WTC11 (cell line): Measurements from ENCODE around the gene HMHB1.

Source experiments
- ATF2 ChIP-seq: sonication (generic); formaldehyde crosslinking; IDR thresholded peaks from 2 replicates; pipeline ENCODE4 v1.8.1; 2022; ENCODE audit warnings: low read depth, missing genetic modification reagents, borderline replicate concordance
- CTCF ChIP-seq: fragments of 200-600 bp; IDR thresholded peaks from 2 replicates; pipeline ENCODE4 v1.8.0; 2022; ENCODE audit warnings: antibody characterized with exemption
- E2F5 ChIP-seq: sonication (generic); formaldehyde crosslinking; IDR thresholded peaks from 2 replicates; pipeline ENCODE4 v1.8.1; 2022; ENCODE audit warnings: mild to moderate bottlenecking, moderate library complexity, missing genetic modification reagents
- ESRRA ChIP-seq: sonication (generic); formaldehyde crosslinking; IDR thresholded peaks from 2 replicates; pipeline ENCODE4 v1.8.1; 2022; ENCODE audit warnings: mild to moderate bottlenecking, missing genetic modification reagents, borderline replicate concordance
- FOXJ3 ChIP-seq: sonication (generic); formaldehyde crosslinking; IDR thresholded peaks from 2 replicates; pipeline ENCODE4 v1.9.0; 2021; ENCODE audit warnings: missing genetic modification reagents, mild to moderate bottlenecking, borderline replicate concordance
- IRF1 ChIP-seq: sonication (generic); formaldehyde crosslinking; IDR thresholded peaks from 2 replicates; pipeline ENCODE4 v1.8.0; 2023; ENCODE audit warnings: missing genetic modification reagents
- MAX ChIP-seq: sonication (generic); formaldehyde crosslinking; IDR thresholded peaks from 2 replicates; pipeline ENCODE4 v1.8.0; 2022; ENCODE audit warnings: mild to moderate bottlenecking, missing genetic modification reagents
- MLX ChIP-seq: sonication (generic); formaldehyde crosslinking; IDR thresholded peaks from 2 replicates; pipeline ENCODE4 v1.8.1; 2023; ENCODE audit warnings: mild to moderate bottlenecking, missing genetic modification reagents, moderate library complexity
- PREB ChIP-seq: sonication (generic); formaldehyde crosslinking; IDR thresholded peaks from 2 replicates; pipeline ENCODE4 v1.8.1; 2022; ENCODE audit warnings: mild to moderate bottlenecking, missing genetic modification reagents, moderate library complexity, borderline replicate concordance
- SP1 ChIP-seq: sonication (generic); formaldehyde crosslinking; conservative IDR thresholded peaks from 2 replicates; pipeline ENCODE4 v1.8.1; 2022; ENCODE audit warnings: missing genetic modification reagents
- ZBTB21 ChIP-seq: sonication (generic); formaldehyde crosslinking; IDR thresholded peaks from 2 replicates; pipeline ENCODE4 v1.8.1; 2023; ENCODE audit warnings: mild to moderate bottlenecking, missing genetic modification reagents, borderline replicate concordance

- TF ChIP-seq ZBTB21 = no peak
- TF ChIP-seq MLX (CRISPR knock-in tag) = no peak
- no peak for TF ChIP-seq E2F5 (CRISPR knock-in tag)
- no peak for TF ChIP-seq MAX (CRISPR knock-in tag)
- no peak for TF ChIP-seq CTCF
- TF ChIP-seq SP1 (CRISPR knock-in tag) = no peak
- TF ChIP-seq FOXJ3 (CRISPR knock-in tag) = no peak
- TF ChIP-seq PREB = no peak
- TF ChIP-seq IRF1 (CRISPR knock-in tag) = no peak
- TF ChIP-seq ESRRA (CRISPR knock-in tag) = no peak
- no peak for TF ChIP-seq ATF2 (CRISPR knock-in tag)
Observed at GRCh38 chr5:143788401-143788800, 23.6 kb upstream of the HMHB1 start.
